Endometrial microvascular endothelial cells (primary cell): ENCODE data around the gene EIF2D. TPM values are rescaled to one million over a fixed set of nuclear protein-coding genes. Genes with fewer than 3 reads are reported as not detected.
"Not testable (repeated sequence)": the region's sequence is repeated elsewhere in the genome, so short reads cannot be mapped to it uniquely, and the experiment has no call there.

Source experiments
- in situ Hi-C: cut with HindIII; loops from 2 replicates; pipeline ENCODE4 v1.10.0; 2017; ENCODE audit warnings: low sequenced_read_pairs, low pct_unique_long_range_greater_than_20kb; ENCODE audit errors: inconsistent ontology term
- total RNA-seq: library from RNA; depleted of rRNA; stranded (reverse); fragments of >200 nt; gene quantifications from one replicate; pipeline ENCODE4 v1.2.3, GENCODE V29; 2015; ENCODE audit errors: inconsistent ontology term

Gene EIF2D
- total RNA-seq, 1 donor from 2014 or later = 63.6 TPM

GRCh38 chr1:206591226-206591625 lies 21.0 kb downstream of the EIF2D start:
- in situ Hi-C loops = no loop called here

- in situ Hi-C loops = no loop called here
Measured at GRCh38 chr1:206590025-206590758, 22.1 kb downstream of the EIF2D start.

GRCh38 chr1:206589206-206589605 lies 23.1 kb downstream of the EIF2D start:
- in situ Hi-C loops = no loop called here

- in situ Hi-C loops = no loop called here
Measured at GRCh38 chr1:206588492-206588891, 23.8 kb downstream of the EIF2D start.

- in situ Hi-C loops = no loop called here
Measured at GRCh38 chr1:206587904-206588303, 24.4 kb downstream of the EIF2D start.

- in situ Hi-C loops = no loop called here
Measured at GRCh38 chr1:206586501-206587445, 25.5 kb downstream of the EIF2D start.

GRCh38 chr1:206584683-206585082 lies 27.6 kb downstream of the EIF2D start:
- in situ Hi-C loops = no loop called here

- in situ Hi-C loops = no loop called here
Measured at GRCh38 chr1:206583707-206584648, 28.3 kb downstream of the EIF2D start.

GRCh38 chr1:206582971-206583706 lies 29.1 kb downstream of the EIF2D start:
- in situ Hi-C loops = no loop called here

GRCh38 chr1:206582537-206582936 lies 29.7 kb downstream of the EIF2D start:
- in situ Hi-C loops = no loop called here

GRCh38 chr1:206581571-206581981 lies 30.7 kb downstream of the EIF2D start:
- in situ Hi-C loops = no loop called here

GRCh38 chr1:206581114-206581497 lies 31.2 kb downstream of the EIF2D start:
- in situ Hi-C loops = not testable (repeated sequence)

- in situ Hi-C loops = no loop called here
Measured at GRCh38 chr1:206580438-206581113, 31.7 kb downstream of the EIF2D start.

GRCh38 chr1:206579747-206580437 lies 32.4 kb downstream of the EIF2D start:
- in situ Hi-C loops = no loop called here

GRCh38 chr1:206578978-206579374 lies 33.3 kb downstream of the EIF2D start:
- in situ Hi-C loops = no loop called here

- in situ Hi-C loops = no loop called here
Measured at GRCh38 chr1:206578068-206578977, 33.9 kb downstream of the EIF2D start.
